COR-L47 (cell line): ENCODE measurements around the gene TBXA2R.

ENCODE experiments used
- DNase-seq: peaks from one replicate; lab custom pipeline; 2025; lab: John Stamatoyannopoulos, UW

The TBXA2R gene

GRCh38 chr19:3619631-3620012 is 12.9 kb upstream of the TBXA2R start:
- no peak for DNase-seq

- no peak for DNase-seq
Measured at GRCh38 chr19:3618811-3619630, 12.3 kb upstream of the TBXA2R start.

GRCh38 chr19:3618144-3618810 is 11.6 kb upstream of the TBXA2R start:
- DNase-seq = no peak

GRCh38 chr19:3617463-3617862 is 10.8 kb upstream of the TBXA2R start:
- no peak for DNase-seq

GRCh38 chr19:3615524-3616135 is 9.0 kb upstream of the TBXA2R start:
- DNase-seq = no peak

GRCh38 chr19:3614858-3615505 is 8.3 kb upstream of the TBXA2R start:
- DNase-seq = no peak

- DNase-seq = peak; percentile 88
Measured at GRCh38 chr19:3613818-3614661, 7.4 kb upstream of the TBXA2R start.

- no peak for DNase-seq
Measured at GRCh38 chr19:3612901-3613741, 6.4 kb upstream of the TBXA2R start.

GRCh38 chr19:3612330-3612729 is 5.7 kb upstream of the TBXA2R start:
- DNase-seq = no peak

- no peak for DNase-seq
Measured at GRCh38 chr19:3611841-3612240, 5.2 kb upstream of the TBXA2R start.

GRCh38 chr19:3610745-3611717 is 4.4 kb upstream of the TBXA2R start:
- DNase-seq = no peak

- DNase-seq = no peak
Measured at GRCh38 chr19:3609779-3610719, 3.4 kb upstream of the TBXA2R start.

GRCh38 chr19:3608750-3609322 is 2.2 kb upstream of the TBXA2R start:
- DNase-seq = no peak

GRCh38 chr19:3608079-3608641 is 1.5 kb upstream of the TBXA2R start:
- no peak for DNase-seq

GRCh38 chr19:3607303-3608078 is 816 bp upstream of the TBXA2R start:
- no peak for DNase-seq

- peak; percentile 85 for DNase-seq
Measured at GRCh38 chr19:3606174-3606689, 443 bp downstream of the TBXA2R start.

GRCh38 chr19:3605770-3606169 is 905 bp downstream of the TBXA2R start:
- no peak for DNase-seq
